K562 (cell line): ENCODE results near the gene CLSTN2. TPM values are rescaled to one million over a fixed set of nuclear protein-coding genes. Genes with fewer than 3 reads are reported as not detected.

Experiments used
- ATAC-seq: fragments of 200-7000 bp; cut with Tn5 transposase; 3 replicates; pipeline ENCODE4 v1.9.1; 2020; ENCODE audit warnings: moderate library complexity
- BruUV-seq: library from RNA; stranded (reverse); fragments of 400-500 nt; replicated peaks from 2 replicates; lab custom pipeline; 2021; lab: Mats Ljungman, UMichigan
- CTCF ChIA-PET: fragments of 300-600 bp; formaldehyde crosslinking; extraction: SDS; loops from one replicate; lab custom pipeline; 2021; ENCODE audit warnings: low intra/inter-chr PET ratio; lab: Yijun Ruan, JAX
- POLR2A ChIA-PET: fragments of 300-600, 350-650 bp; sonication (Branson Sonifier 250); formaldehyde crosslinking; extraction: SDS; loops from one replicate; lab custom pipeline; 2021; ENCODE audit warnings: antibody characterized with exemption, inconsistent platforms; lab: Yijun Ruan, JAX
- DNase-seq, 4 experiments: peaks; one replicate each; pipeline versions ENCODE4 v3.0.0 to v3.0.0-alpha.2; 2011 to 2018; ENCODE audit warnings: low spot score in 3 of 4, mixed read lengths in 3 of 4; ENCODE audit errors: extremely low read depth in 1 of 4
- FAIRE-seq: peaks from 2 replicates; lab custom pipeline; 2011; peaks lifted over from hg19 to GRCh38; lab: Jason Lieb, UNC
- H2AFZ ChIP-seq: 2 replicates; pipeline ENCODE4 v1.6.0; 2011; ENCODE audit warnings: low read depth, low read length, control low read depth, inconsistent platforms
- H3K27ac ChIP-seq: fragments of 200-600 bp; 3 replicates; pipeline ENCODE4 v1.8.0; 2011; ENCODE audit warnings: low read depth, mild to moderate bottlenecking, control low read depth, inconsistent platforms, low read length, moderate library complexity, mixed read lengths; ENCODE audit errors: extremely low read depth
- H3K27me3 ChIP-seq, 2 experiments: fragments of 300-600 bp in 1 of 2; 2 replicates in 1 of 2; 3 replicates in 1 of 2; pipeline versions ENCODE4 v1.6.0 to v1.8.0; 2011; ENCODE audit warnings: inconsistent platforms in 2 of 2, low read length in 2 of 2, mild to moderate bottlenecking in 1 of 2, mixed read lengths in 1 of 2, moderate library complexity in 1 of 2; ENCODE audit not compliant: control insufficient read depth in 2 of 2, insufficient read depth in 2 of 2
- H3K36me3 ChIP-seq: fragments of 300-600 bp; 3 replicates; pipeline ENCODE4 v1.8.0; 2011; ENCODE audit warnings: mild to moderate bottlenecking, low read length, inconsistent platforms; ENCODE audit not compliant: control insufficient read depth, insufficient read depth
- H3K4me1 ChIP-seq, 2 experiments: fragments of 200-600 bp in 1 of 2; replicated peaks in 1 of 2; 2 replicates in 1 of 2; 3 replicates in 1 of 2; pipeline versions ENCODE4 v1.5.1 to v1.8.0; 2011; ENCODE audit warnings: inconsistent platforms in 2 of 2, low read length in 2 of 2, mild to moderate bottlenecking in 1 of 2, mixed read lengths in 1 of 2, moderate library complexity in 1 of 2; ENCODE audit not compliant: control insufficient read depth in 2 of 2, insufficient read depth in 2 of 2
- H3K4me2 ChIP-seq: 2 replicates; pipeline ENCODE4 v1.6.1; 2011; ENCODE audit warnings: low read length, control low read depth, inconsistent platforms, mixed read lengths; ENCODE audit not compliant: insufficient read depth
- H3K4me3 ChIP-seq: fragments of 200-600 bp; sonication (generic), shearing (Covaris generic); 2 replicates; pipeline ENCODE4 v1.5.1; 2016; ENCODE audit warnings: control low read depth, inconsistent platforms
- H3K79me2 ChIP-seq: fragments of 200-600 bp; 3 replicates; pipeline ENCODE4 v1.8.0; 2011; ENCODE audit warnings: low read length, inconsistent platforms; ENCODE audit not compliant: control insufficient read depth, insufficient read depth
- H3K9ac ChIP-seq, 2 experiments: 2 replicates each; pipeline versions ENCODE4 v1.6.0 to v1.6.1; 2011; ENCODE audit warnings: low read depth in 2 of 2, low read length in 2 of 2, control low read depth in 1 of 2, inconsistent platforms in 1 of 2, mild to moderate bottlenecking in 1 of 2, mixed read lengths in 1 of 2; ENCODE audit not compliant: insufficient read depth in 1 of 2
- H3K9me1 ChIP-seq: one replicate; pipeline ENCODE4 v1.6.0; 2011; ENCODE audit warnings: inconsistent platforms, mild to moderate bottlenecking, low read length, moderate library complexity; ENCODE audit not compliant: control insufficient read depth, insufficient read depth
- H3K9me3 ChIP-seq: replicated peaks from 2 replicates; pipeline ENCODE4 v1.5.1; 2011; ENCODE audit warnings: low read depth, low read length, inconsistent platforms; ENCODE audit not compliant: control insufficient read depth, insufficient read depth
- H4K20me1 ChIP-seq: replicated peaks from 2 replicates; pipeline ENCODE4 v1.6.1; 2011; ENCODE audit warnings: low read length, inconsistent platforms, mixed read lengths; ENCODE audit not compliant: control insufficient read depth, insufficient read depth
- CBFB ChIP-seq: sonication (generic); formaldehyde crosslinking; IDR thresholded peaks from 2 replicates; pipeline ENCODE4 v1.4.0; 2020; ENCODE audit warnings: mild to moderate bottlenecking, missing genetic modification reagents
- DPF2 ChIP-seq: fragments of 450-650 bp; IDR thresholded peaks from 2 replicates; pipeline ENCODE4 v1.6.1; 2016
- EWSR1 ChIP-seq: fragments of 450-650 bp; IDR thresholded peaks from 2 replicates; pipeline ENCODE4 v1.6.1; 2018; ENCODE audit warnings: borderline replicate concordance, mild to moderate bottlenecking, low read depth, moderate library complexity; ENCODE audit not compliant: partially characterized antibody
- GABPB2 ChIP-seq: fragments of 250-450 bp; sonication (Bioruptor Pico); conservative IDR thresholded peaks from 2 replicates; pipeline ENCODE4 v1.5.1; 2021; ENCODE audit warnings: mild to moderate bottlenecking
- KDM1A ChIP-seq, 2 experiments: fragments of 450-650 bp; IDR thresholded peaks; 2 replicates each; pipeline ENCODE4 v1.6.1; 2016; ENCODE audit warnings: mild to moderate bottlenecking in 2 of 2
- NRF1 ChIP-seq, 2 experiments: fragments of 450-650 bp; IDR thresholded peaks in 1 of 2; conservative IDR thresholded peaks in 1 of 2; 2 replicates each; pipeline ENCODE4 v1.6.1; 2014; ENCODE audit warnings: mild to moderate bottlenecking in 2 of 2
- SMARCB1 ChIP-seq: IDR thresholded peaks from 2 replicates; pipeline ENCODE4 v1.6.1; 2011; ENCODE audit warnings: improper control_type of control experiment, low read depth; ENCODE audit not compliant: insufficient read length
- WGBS: fragments of 100-300 bp; shearing (Covaris generic); methylation state at CpG from one replicate; pipeline ENCODE4 v1.1.6; 2016; ENCODE audit warnings: low coverage, mixed read lengths; ENCODE audit not compliant: insufficient coverage; ENCODE audit errors: missing lambda C conversion rate; 5-methylcytosine and 5-hydroxymethylcytosine counted together
- in situ Hi-C: fragments of 300-500 bp; cut with MboI; formaldehyde crosslinking; loops from 4 replicates; pipeline ENCODE4 v1.15.0; 2018; ENCODE audit warnings: inconsistent platforms, mixed read lengths
- intact Hi-C: fragments of 100-400 bp; cut with micrococcal nuclease; formaldehyde crosslinking; loops from 2 replicates; pipeline ENCODE4 v1.14.2; 2022
- polyA plus RNA-seq, 8 experiments: library from polyadenylated mRNA; depleted of rRNA in 4 of 8; stranded (reverse) in 5 of 8; unstranded in 3 of 8; fragments of >200 nt; fragmentation: Nextera tagmentation in 2 of 8; fragmentation: Illumina TruSeq in 1 of 8; extraction: Ambion mirVana in 2 of 8; extraction: Trizol in 1 of 8; gene quantifications; 2 replicates each; pipeline versions ENCODE4 v1.2.1 to v1.2.3, GENCODE V29; 2011 to 2014; ENCODE audit warnings: inconsistent platforms in 1 of 8, missing spikeins in 1 of 8
- total RNA-seq, 7 experiments: library from RNA; depleted of rRNA in 6 of 7; stranded (reverse); fragments of >200 nt in 6 of 7; fragmentation: Illumina TruSeq in 2 of 7; extraction: Trizol in 2 of 7; gene quantifications; 2 replicates each; pipeline versions ENCODE4 v1.2.1 to v1.2.3, GENCODE V29; 2011 to 2021; ENCODE audit warnings: low replicate concordance in 1 of 7
- TF ChIP-seq, protein P1 (sequence below), 2 experiments: fragments of 450-650 bp in 1 of 2; sonication (generic) in 1 of 2; formaldehyde crosslinking in 1 of 2; IDR thresholded peaks; 2 replicates each; pipeline versions ENCODE4 v1.7.1 to v1.9.0; 2016 to 2022; ENCODE audit warnings: inconsistent platforms in 1 of 2, mild to moderate bottlenecking in 1 of 2, missing genetic modification reagents in 1 of 2
- TF ChIP-seq, protein P2 (sequence below): IDR thresholded peaks from 2 replicates; pipeline ENCODE4 v1.6.1; 2012; ENCODE audit warnings: low read depth, low read length, improper control_type of control experiment, borderline replicate concordance
- TF ChIP-seq, protein P3 (sequence below): sonication (generic); formaldehyde crosslinking; IDR thresholded peaks from 2 replicates; pipeline ENCODE4 v1.8.0; 2022; ENCODE audit warnings: mild to moderate bottlenecking, missing genetic modification reagents

The CLSTN2 gene
- total and polyA plus RNA-seq, 9 of the 15 experiments (the other 6 are each of a cell fraction or from before 2014, with no cell fraction given) = 0.02 to 0.04 (median 0.04) TPM; not detected in 6

DNA sequence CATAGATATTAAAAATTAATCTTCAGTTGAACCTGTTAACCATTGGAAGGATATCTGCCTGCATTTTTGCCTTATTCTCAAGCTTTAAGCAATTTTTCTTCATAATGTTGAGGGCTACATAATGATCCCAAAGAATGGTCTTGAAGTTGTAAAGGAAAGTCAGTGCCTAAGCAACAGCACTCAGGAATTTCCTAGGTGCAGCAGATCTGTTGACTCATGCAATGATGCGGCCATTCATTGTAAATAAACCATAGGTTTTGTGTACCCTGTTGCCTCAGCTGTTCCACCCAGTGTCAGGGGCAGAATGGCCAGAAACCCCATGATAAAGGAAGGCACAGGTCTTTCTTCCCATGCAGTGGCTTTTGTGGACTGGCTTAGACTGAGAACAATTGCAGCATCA, 664.5 kb downstream of the CLSTN2 start:
- Histone ChIP-seq H3K4me2 (no peak overlapping the region), H3K27me3 (no peaks in the 10 kb centered on the region), H3K4me3 (no peak overlapping the region), H3K9me1 (peaks cover 3% of the 10 kb centered on the region), H3K9me3 (no peaks in the 10 kb centered on the region), H3K36me3 (no peaks in the 10 kb centered on the region), H2AFZ (no peak overlapping the region), H3K27ac (no peak overlapping the region), H3K9ac (no peak overlapping the region), H3K79me2 (no peaks in the 10 kb centered on the region), H3K4me1 (peaks cover 0 to 2% of the 10 kb centered on the region in 2 experiments; a peak in 1 of 5 replicates), H4K20me1 (no peaks in the 10 kb centered on the region)
- FAIRE-seq (no peak), ATAC-seq (no peak), DNase-seq (no peak)
- ChIA-PET POLR2A (no interaction called here), CTCF (no interaction called here)
- no TSS peak for BruUV-seq
- 0% methylated on average over 1 of the region's 1 CpG for WGBS
- in situ Hi-C loops = no loop called here
- intact Hi-C loops = no loop called here
- TF ChIP-seq GABPB2 (CRISPR knock-in tag) (no peak), KDM1A (IDR thresholded peaks at IDR 0.05) (no peak), SMARCB1 (no peak), CBFB (CRISPR knock-in tag) (no peak), NRF1 (conservative IDR thresholded peaks at IDR 0.05 in 1 of 2, IDR thresholded peaks at IDR 0.05 in 1 of 2) (no peak), DPF2 (no peak), EWSR1 (no peak)
- TF ChIP-seq, protein P1, sequence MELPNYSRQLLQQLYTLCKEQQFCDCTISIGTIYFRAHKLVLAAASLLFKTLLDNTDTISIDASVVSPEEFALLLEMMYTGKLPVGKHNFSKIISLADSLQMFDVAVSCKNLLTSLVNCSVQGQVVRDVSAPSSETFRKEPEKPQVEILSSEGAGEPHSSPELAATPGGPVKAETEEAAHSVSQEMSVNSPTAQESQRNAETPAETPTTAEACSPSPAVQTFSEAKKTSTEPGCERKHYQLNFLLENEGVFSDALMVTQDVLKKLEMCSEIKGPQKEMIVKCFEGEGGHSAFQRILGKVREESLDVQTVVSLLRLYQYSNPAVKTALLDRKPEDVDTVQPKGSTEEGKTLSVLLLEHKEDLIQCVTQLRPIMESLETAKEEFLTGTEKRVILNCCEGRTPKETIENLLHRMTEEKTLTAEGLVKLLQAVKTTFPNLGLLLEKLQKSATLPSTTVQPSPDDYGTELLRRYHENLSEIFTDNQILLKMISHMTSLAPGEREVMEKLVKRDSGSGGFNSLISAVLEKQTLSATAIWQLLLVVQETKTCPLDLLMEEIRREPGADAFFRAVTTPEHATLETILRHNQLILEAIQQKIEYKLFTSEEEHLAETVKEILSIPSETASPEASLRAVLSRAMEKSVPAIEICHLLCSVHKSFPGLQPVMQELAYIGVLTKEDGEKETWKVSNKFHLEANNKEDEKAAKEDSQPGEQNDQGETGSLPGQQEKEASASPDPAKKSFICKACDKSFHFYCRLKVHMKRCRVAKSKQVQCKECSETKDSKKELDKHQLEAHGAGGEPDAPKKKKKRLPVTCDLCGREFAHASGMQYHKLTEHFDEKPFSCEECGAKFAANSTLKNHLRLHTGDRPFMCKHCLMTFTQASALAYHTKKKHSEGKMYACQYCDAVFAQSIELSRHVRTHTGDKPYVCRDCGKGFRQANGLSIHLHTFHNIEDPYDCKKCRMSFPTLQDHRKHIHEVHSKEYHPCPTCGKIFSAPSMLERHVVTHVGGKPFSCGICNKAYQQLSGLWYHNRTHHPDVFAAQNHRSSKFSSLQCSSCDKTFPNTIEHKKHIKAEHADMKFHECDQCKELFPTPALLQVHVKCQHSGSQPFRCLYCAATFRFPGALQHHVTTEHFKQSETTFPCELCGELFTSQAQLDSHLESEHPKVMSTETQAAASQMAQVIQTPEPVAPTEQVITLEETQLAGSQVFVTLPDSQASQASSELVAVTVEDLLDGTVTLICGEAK (IDR thresholded peaks at IDR 0.05) = no peak
- TF ChIP-seq, protein P1 (CRISPR knock-in tag; IDR thresholded peaks at IDR 0.05) = no peak
- TF ChIP-seq, protein P2, sequence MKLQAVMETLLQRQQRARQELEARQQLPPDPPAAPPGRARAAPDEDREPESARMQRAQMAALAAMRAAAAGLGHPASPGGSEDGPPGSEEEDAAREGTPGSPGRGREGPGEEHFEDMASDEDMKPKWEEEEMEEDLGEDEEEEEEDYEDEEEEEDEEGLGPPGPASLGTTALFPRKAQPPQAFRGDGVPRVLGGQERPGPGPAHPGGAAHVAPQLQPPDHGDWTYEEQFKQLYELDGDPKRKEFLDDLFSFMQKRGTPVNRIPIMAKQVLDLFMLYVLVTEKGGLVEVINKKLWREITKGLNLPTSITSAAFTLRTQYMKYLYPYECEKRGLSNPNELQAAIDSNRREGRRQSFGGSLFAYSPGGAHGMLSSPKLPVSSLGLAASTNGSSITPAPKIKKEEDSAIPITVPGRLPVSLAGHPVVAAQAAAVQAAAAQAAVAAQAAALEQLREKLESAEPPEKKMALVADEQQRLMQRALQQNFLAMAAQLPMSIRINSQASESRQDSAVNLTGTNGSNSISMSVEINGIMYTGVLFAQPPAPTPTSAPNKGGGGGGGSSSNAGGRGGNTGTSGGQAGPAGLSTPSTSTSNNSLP = no peak
- TF ChIP-seq, protein P3, sequence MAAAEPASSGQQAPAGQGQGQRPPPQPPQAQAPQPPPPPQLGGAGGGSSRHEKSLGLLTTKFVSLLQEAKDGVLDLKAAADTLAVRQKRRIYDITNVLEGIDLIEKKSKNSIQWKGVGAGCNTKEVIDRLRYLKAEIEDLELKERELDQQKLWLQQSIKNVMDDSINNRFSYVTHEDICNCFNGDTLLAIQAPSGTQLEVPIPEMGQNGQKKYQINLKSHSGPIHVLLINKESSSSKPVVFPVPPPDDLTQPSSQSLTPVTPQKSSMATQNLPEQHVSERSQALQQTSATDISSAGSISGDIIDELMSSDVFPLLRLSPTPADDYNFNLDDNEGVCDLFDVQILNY (CRISPR knock-in tag) = no peak
